ENCODE results near the gene SMCO3. TPM values are rescaled to one million over a fixed set of nuclear protein-coding genes. Genes with fewer than 3 reads are reported as not detected.

SMCO3 gene
- not detected for total RNA-seq

- no peak for DNase-seq
These were observed at the start of gene SMCO3 for GRCh38 chr12:14814014-14814413. Gene SMCO3 (minus strand): TSS chr12:14814182. CDS start chr12:14806680, 7,502 bp downstream.

GRCh38 chr12:14860490-14860889 is 46.5 kb upstream of the SMCO3 start:
- DNase-seq = no peak

GRCh38 chr12:14858513-14858912 is 44.5 kb upstream of the SMCO3 start:
- DNase-seq = no peak

GRCh38 chr12:14854586-14855183 is 40.7 kb upstream of the SMCO3 start:
- no peak for DNase-seq

- DNase-seq = no peak
These were observed 40.0 kb upstream of the SMCO3 start for GRCh38 chr12:14853961-14854360.

- no peak for DNase-seq
These were observed 38.9 kb upstream of the SMCO3 start for GRCh38 chr12:14852880-14853279.

GRCh38 chr12:14850929-14851663 is 37.1 kb upstream of the SMCO3 start:
- DNase-seq = no peak

- DNase-seq = no peak
These were observed 35.7 kb upstream of the SMCO3 start for GRCh38 chr12:14849661-14850060.

- DNase-seq = no peak
These were observed 33.0 kb upstream of the SMCO3 start for GRCh38 chr12:14846876-14847580.

- DNase-seq = no peak
These were observed 32.1 kb upstream of the SMCO3 start for GRCh38 chr12:14846042-14846587.

- no peak for DNase-seq
These were observed 31.4 kb upstream of the SMCO3 start for GRCh38 chr12:14845350-14845750.

GRCh38 chr12:14844401-14844800 is 30.4 kb upstream of the SMCO3 start:
- DNase-seq = no peak

- DNase-seq = no peak
These were observed 29.5 kb upstream of the SMCO3 start, which contains the start of gene ART4 for GRCh38 chr12:14843425-14843887. Gene ART4 (minus strand): TSS chr12:14843526. CDS start chr12:14843113, 413 bp downstream.

- DNase-seq = no peak
These were observed 28.3 kb upstream of the SMCO3 start for GRCh38 chr12:14842315-14842714.

GRCh38 chr12:14841761-14842160 is 27.8 kb upstream of the SMCO3 start:
- no peak for DNase-seq

GRCh38 chr12:14840616-14841015 is 26.6 kb upstream of the SMCO3 start:
- no peak for DNase-seq

GRCh38 chr12:14839262-14839661 is 25.3 kb upstream of the SMCO3 start:
- no peak for DNase-seq

GRCh38 chr12:14836336-14837210 is 22.6 kb upstream of the SMCO3 start:
- DNase-seq = no peak

GRCh38 chr12:14834509-14834908 is 20.5 kb upstream of the SMCO3 start:
- no peak for DNase-seq

- DNase-seq = no peak
These were observed 20.0 kb upstream of the SMCO3 start for GRCh38 chr12:14833952-14834351.

GRCh38 chr12:14833336-14833735 is 19.4 kb upstream of the SMCO3 start:
- DNase-seq = no peak

- DNase-seq = no peak
These were observed 14.9 kb upstream of the SMCO3 start for GRCh38 chr12:14828892-14829291.

All from occipital lobe (tissue), 2 donors.